ENCODE results near the gene CSF2RB.

CSF2RB gene

DNA sequence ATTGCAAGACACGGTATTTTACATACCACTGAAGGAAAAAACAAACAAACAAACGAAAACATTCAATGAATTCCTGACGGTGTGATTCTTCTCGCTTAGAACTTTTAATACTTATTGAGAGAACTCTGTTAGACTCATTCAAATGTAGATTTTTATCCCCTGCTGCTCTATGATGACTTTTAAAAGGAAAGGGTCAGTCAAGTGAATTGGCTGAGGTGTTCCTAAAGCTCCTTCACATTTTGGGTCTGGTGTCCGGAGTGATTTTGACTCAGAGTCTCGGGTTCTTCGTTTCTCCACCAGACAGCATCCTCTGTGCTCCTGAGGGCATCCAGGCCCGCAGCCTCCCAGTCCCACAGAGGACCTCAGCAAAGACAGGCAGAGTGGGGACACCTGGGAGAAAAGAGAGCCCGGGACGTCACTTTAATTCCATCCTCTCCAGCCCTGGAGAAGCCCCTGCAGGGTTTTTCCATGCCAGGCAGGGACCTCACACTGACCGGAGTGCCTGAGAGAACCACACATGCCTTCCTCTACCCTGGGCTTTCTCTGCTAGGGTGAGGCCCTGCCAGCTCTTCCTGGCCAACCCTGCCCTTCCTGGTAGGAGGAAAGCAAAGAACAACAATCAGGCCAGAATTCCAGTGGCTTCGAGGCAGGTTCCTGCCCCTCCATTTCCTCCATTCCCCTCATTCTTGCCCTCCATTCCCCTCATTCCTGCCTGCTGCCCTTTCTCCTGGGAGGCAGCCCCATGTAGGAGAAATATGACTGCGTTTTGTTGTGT, 1.4 kb upstream of the CSF2RB start:
- no peaks in the 10 kb centered on the region for H4K20me1 ChIP-seq (ENCODE audit: insufficient read depth, low read length)
- H3K9ac ChIP-seq (ENCODE audit: low read depth, low read length), result no peak overlapping the region
- H3K4me2 ChIP-seq (ENCODE audit: insufficient read depth, low read length), result no peak overlapping the region
- DNase-seq (no peak), ATAC-seq (ENCODE audit: insufficient read depth, low read depth) (no peak)
- no peaks in the 10 kb centered on the region for H3K36me3 ChIP-seq (ENCODE audit: insufficient read depth, low read length)
- no peak overlapping the region for H3K27ac ChIP-seq (ENCODE audit: low read length)
- no peaks in the 10 kb centered on the region for H3K79me2 ChIP-seq (ENCODE audit: insufficient read depth, low read length)
- H3K9me3 ChIP-seq (ENCODE audit: insufficient read depth, low read length, severe bottlenecking), result no peaks in the 10 kb centered on the region
- H3K27me3 ChIP-seq (ENCODE audit: insufficient read depth, low read length, poor library complexity), result peaks cover 5% of the 10 kb centered on the region
- H3K4me3 ChIP-seq (ENCODE audit: low read depth in 1 of 2, low read length in 2 of 2), result no peak overlapping the region
- TF ChIP-seq, protein P1, sequence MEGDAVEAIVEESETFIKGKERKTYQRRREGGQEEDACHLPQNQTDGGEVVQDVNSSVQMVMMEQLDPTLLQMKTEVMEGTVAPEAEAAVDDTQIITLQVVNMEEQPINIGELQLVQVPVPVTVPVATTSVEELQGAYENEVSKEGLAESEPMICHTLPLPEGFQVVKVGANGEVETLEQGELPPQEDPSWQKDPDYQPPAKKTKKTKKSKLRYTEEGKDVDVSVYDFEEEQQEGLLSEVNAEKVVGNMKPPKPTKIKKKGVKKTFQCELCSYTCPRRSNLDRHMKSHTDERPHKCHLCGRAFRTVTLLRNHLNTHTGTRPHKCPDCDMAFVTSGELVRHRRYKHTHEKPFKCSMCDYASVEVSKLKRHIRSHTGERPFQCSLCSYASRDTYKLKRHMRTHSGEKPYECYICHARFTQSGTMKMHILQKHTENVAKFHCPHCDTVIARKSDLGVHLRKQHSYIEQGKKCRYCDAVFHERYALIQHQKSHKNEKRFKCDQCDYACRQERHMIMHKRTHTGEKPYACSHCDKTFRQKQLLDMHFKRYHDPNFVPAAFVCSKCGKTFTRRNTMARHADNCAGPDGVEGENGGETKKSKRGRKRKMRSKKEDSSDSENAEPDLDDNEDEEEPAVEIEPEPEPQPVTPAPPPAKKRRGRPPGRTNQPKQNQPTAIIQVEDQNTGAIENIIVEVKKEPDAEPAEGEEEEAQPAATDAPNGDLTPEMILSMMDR (IDR thresholded peaks at IDR 0.05; ENCODE audit: borderline replicate concordance, extremely low read depth, low read length, poor library complexity, severe bottlenecking), result no peak
- TF ChIP-seq EZH2 (IDR thresholded peaks at IDR 0.05; ENCODE audit: borderline replicate concordance, low read depth, low read length, severe bottlenecking), result no peak
- H3K4me1 ChIP-seq (ENCODE audit: insufficient read depth, low read length), result no peaks in the 10 kb centered on the region
- no peak overlapping the region for H2AFZ ChIP-seq (ENCODE audit: low read depth, low read length)

GRCh38 chr22:36912694-36913426, 568 bp upstream of the CSF2RB start:
- Histone ChIP-seq H2AFZ (ENCODE audit: low read depth, low read length) (no peak overlapping the region), H3K9me3 (ENCODE audit: insufficient read depth, low read length, severe bottlenecking) (no peaks in the 10 kb centered on the region), H3K27ac (ENCODE audit: low read length) (no peak overlapping the region), H3K36me3 (ENCODE audit: insufficient read depth, low read length) (no peaks in the 10 kb centered on the region), H3K79me2 (ENCODE audit: insufficient read depth, low read length) (no peaks in the 10 kb centered on the region), H3K4me1 (ENCODE audit: insufficient read depth, low read length) (no peaks in the 10 kb centered on the region), H3K27me3 (ENCODE audit: insufficient read depth, low read length, poor library complexity) (peaks cover 5% of the 10 kb centered on the region), H3K4me3 (ENCODE audit: low read depth in 1 of 2, low read length in 2 of 2) (no peak overlapping the region), H3K9ac (ENCODE audit: low read depth, low read length) (no peak overlapping the region), H4K20me1 (ENCODE audit: insufficient read depth, low read length) (no peaks in the 10 kb centered on the region), H3K4me2 (ENCODE audit: insufficient read depth, low read length) (no peak overlapping the region)
- TF ChIP-seq, protein P1 (IDR thresholded peaks at IDR 0.05; ENCODE audit: borderline replicate concordance, extremely low read depth, low read length, poor library complexity, severe bottlenecking), result no peak
- no peak for TF ChIP-seq EZH2 (IDR thresholded peaks at IDR 0.05; ENCODE audit: borderline replicate concordance, low read depth, low read length, severe bottlenecking)
- DNase-seq (no peak), ATAC-seq (ENCODE audit: insufficient read depth, low read depth) (no peak)

GRCh38 chr22:36914390-36914752, 943 bp downstream of the CSF2RB start:
- ATAC-seq (ENCODE audit: insufficient read depth, low read depth) (no peak), DNase-seq (no peak)
- H3K9me3 ChIP-seq (ENCODE audit: insufficient read depth, low read length, severe bottlenecking), result no peaks in the 10 kb centered on the region
- no peak overlapping the region for H2AFZ ChIP-seq (ENCODE audit: low read depth, low read length)
- no peaks in the 10 kb centered on the region for H3K4me1 ChIP-seq (ENCODE audit: insufficient read depth, low read length)
- H3K27ac ChIP-seq (ENCODE audit: low read length), result no peak overlapping the region
- no peaks in the 10 kb centered on the region for H3K79me2 ChIP-seq (ENCODE audit: insufficient read depth, low read length)
- peaks cover 9% of the 10 kb centered on the region for H3K27me3 ChIP-seq (ENCODE audit: insufficient read depth, low read length, poor library complexity)
- TF ChIP-seq EZH2 (IDR thresholded peaks at IDR 0.05; ENCODE audit: borderline replicate concordance, low read depth, low read length, severe bottlenecking), result no peak
- TF ChIP-seq, protein P1 (IDR thresholded peaks at IDR 0.05; ENCODE audit: borderline replicate concordance, extremely low read depth, low read length, poor library complexity, severe bottlenecking), result no peak
- H3K4me3 ChIP-seq (ENCODE audit: low read depth in 1 of 2, low read length in 2 of 2), result no peak overlapping the region
- H3K4me2 ChIP-seq (ENCODE audit: insufficient read depth, low read length), result no peak overlapping the region
- no peaks in the 10 kb centered on the region for H4K20me1 ChIP-seq (ENCODE audit: insufficient read depth, low read length)
- no peak overlapping the region for H3K9ac ChIP-seq (ENCODE audit: low read depth, low read length)
- H3K36me3 ChIP-seq (ENCODE audit: insufficient read depth, low read length), result no peaks in the 10 kb centered on the region
